NCI-H446 (cell line): ENCODE measurements around the gene VPS4A.

Source experiments
- DNase-seq, 2 experiments: peaks; one replicate each; lab custom pipeline; 2025; lab: John Stamatoyannopoulos, UW

The VPS4A gene

GRCh38 chr16:69307091-69307490, 4.1 kb upstream of the VPS4A start:
- DNase-seq, result no peak

GRCh38 chr16:69307856-69308255, 3.3 kb upstream of the VPS4A start:
- DNase-seq, result no peak

- no peak for DNase-seq
Measured at GRCh38 chr16:69309316-69309715, 1.8 kb upstream of the VPS4A start.

GRCh38 chr16:69311533-69312387, 610 bp downstream of the VPS4A start:
- DNase-seq, result peak in 1 of 2 experiments; percentile 13

GRCh38 chr16:69313469-69313868, 2.3 kb downstream of the VPS4A start:
- no peak for DNase-seq

- DNase-seq, result no peak
Measured at GRCh38 chr16:69314534-69314933, 3.4 kb downstream of the VPS4A start.

GRCh38 chr16:69315486-69316311, 4.5 kb downstream of the VPS4A start:
- no peak for DNase-seq

GRCh38 chr16:69316595-69317034, 5.5 kb downstream of the VPS4A start:
- DNase-seq, result no peak

- no peak for DNase-seq
Measured at GRCh38 chr16:69318177-69318910, 7.2 kb downstream of the VPS4A start.

GRCh38 chr16:69318911-69319289, 7.8 kb downstream of the VPS4A start:
- no peak for DNase-seq

GRCh38 chr16:69319381-69319780, 8.2 kb downstream of the VPS4A start:
- DNase-seq, result no peak

GRCh38 chr16:69319826-69320739, 8.9 kb downstream of the VPS4A start:
- no peak for DNase-seq

- no peak for DNase-seq
Measured at GRCh38 chr16:69320740-69321073, 9.6 kb downstream of the VPS4A start.

- DNase-seq, result no peak
Measured at GRCh38 chr16:69321080-69321479, 9.9 kb downstream of the VPS4A start.

- DNase-seq, result no peak
Measured at GRCh38 chr16:69322343-69322742, 11.2 kb downstream of the VPS4A start.

GRCh38 chr16:69323415-69323814, 12.3 kb downstream of the VPS4A start:
- no peak for DNase-seq

- DNase-seq, result peak in 1 of 2 experiments; percentile 28
Measured at GRCh38 chr16:69324013-69324531, 12.9 kb downstream of the VPS4A start.

- DNase-seq, result no peak
Measured at GRCh38 chr16:69324585-69325253, 13.6 kb downstream of the VPS4A start.

GRCh38 chr16:69325784-69326171, 14.6 kb downstream of the VPS4A start:
- DNase-seq, result no peak

GRCh38 chr16:69326172-69326873, 15.2 kb downstream of the VPS4A start:
- DNase-seq, result no peak
